GM12878 (cell line): Measurements from ENCODE around the gene TRIM56. TPM values are rescaled to one million over a fixed set of nuclear protein-coding genes. Genes with fewer than 3 reads are reported as not detected.

Source experiments
- ATAC-seq: fragments of 200-7000 bp; cut with Tn5 transposase; 3 replicates; pipeline ENCODE4 v1.9.1; 2020; ENCODE audit warnings: mild to moderate bottlenecking, moderate library complexity
- BruUV-seq: library from RNA; stranded (reverse); fragments of 400-500 nt; replicated peaks from 2 replicates; lab custom pipeline; 2021; lab: Mats Ljungman, UMichigan
- CTCF ChIA-PET: fragments of 300-600 bp; sonication (Branson Sonifier 250); formaldehyde crosslinking; extraction: SDS; loops from one replicate; lab custom pipeline; 2021; ENCODE audit warnings: inconsistent platforms; lab: Yijun Ruan, JAX
- POLR2A ChIA-PET: fragments of 350-600 bp; formaldehyde crosslinking; extraction: SDS; loops from one replicate; lab custom pipeline; 2021; ENCODE audit warnings: inconsistent platforms; lab: Charles Lee
- RAD21 ChIA-PET: fragments of 300-600 bp; sonication (Branson Sonifier 250); formaldehyde crosslinking; loops from one replicate; lab custom pipeline; 2023; ENCODE audit warnings: antibody characterized with exemption; ENCODE audit not compliant: unreplicated experiment; lab: Charles Lee
- SMC1A ChIA-PET: fragments of 300-600 bp; sonication (Branson Sonifier 250); formaldehyde crosslinking; loops from one replicate; lab custom pipeline; 2023; ENCODE audit not compliant: unreplicated experiment, uncharacterized antibody; lab: Charles Lee
- DNase-seq: peaks from one replicate; pipeline ENCODE4 v3.0.0-alpha.2; 2011; ENCODE audit warnings: low read depth, low spot score
- FAIRE-seq: peaks from 3 replicates; lab custom pipeline; 2011; peaks lifted over from hg19 to GRCh38; lab: Jason Lieb, UNC
- H2AFZ ChIP-seq: 2 replicates; pipeline ENCODE4 v1.6.0; 2011; ENCODE audit warnings: low read depth, low read length, control low read depth; ENCODE audit not compliant: control insufficient read depth
- H3K27ac ChIP-seq: 2 replicates; pipeline ENCODE4 v1.5.1; 2011; ENCODE audit warnings: control low read depth; ENCODE audit not compliant: control insufficient read depth, insufficient read depth
- H3K27me3 ChIP-seq, 2 experiments: replicated peaks in 1 of 2; 2 replicates each; pipeline versions ENCODE4 v1.6.0 to v1.6.1; 2011; ENCODE audit warnings: low read length in 1 of 2; ENCODE audit not compliant: control insufficient read depth in 2 of 2, insufficient read depth in 2 of 2
- H3K36me3 ChIP-seq, 2 experiments: 2 replicates each; pipeline ENCODE4 v1.5.1; 2011; ENCODE audit warnings: low read length in 1 of 2; ENCODE audit not compliant: control insufficient read depth in 2 of 2, insufficient read depth in 2 of 2
- H3K4me1 ChIP-seq: 2 replicates; pipeline ENCODE4 v1.6.1; 2011; ENCODE audit warnings: mild to moderate bottlenecking, low read length, moderate library complexity, mixed read lengths; ENCODE audit not compliant: control insufficient read depth, insufficient read depth
- H3K4me2 ChIP-seq: 2 replicates; pipeline ENCODE4 v1.6.0; 2011; ENCODE audit warnings: control low read depth; ENCODE audit not compliant: control insufficient read depth, insufficient read depth
- H3K4me3 ChIP-seq: fragments of 200-600 bp; sonication (generic); 2 replicates; pipeline ENCODE4 v1.5.1; 2016
- H3K79me2 ChIP-seq: 2 replicates; pipeline ENCODE4 v1.6.0; 2011; ENCODE audit warnings: low read length; ENCODE audit not compliant: control insufficient read depth, insufficient read depth
- H3K9ac ChIP-seq: 2 replicates; pipeline ENCODE4 v1.8.0; 2011; ENCODE audit warnings: low read length, control low read depth, mixed read lengths; ENCODE audit not compliant: control insufficient read depth, insufficient read depth
- H3K9me3 ChIP-seq: replicated peaks from 3 replicates; pipeline ENCODE4 v1.5.1; 2011; ENCODE audit warnings: mild to moderate bottlenecking, low read length; ENCODE audit not compliant: control insufficient read depth, insufficient read depth
- H4K20me1 ChIP-seq: 2 replicates; pipeline ENCODE4 v1.6.0; 2011; ENCODE audit not compliant: control insufficient read depth, insufficient read depth
- BRCA1 ChIP-seq: IDR thresholded peaks from 2 replicates; pipeline ENCODE4 v1.6.1; 2011; ENCODE audit warnings: low read depth, low read length, improper control_type of control experiment
- CHD1 ChIP-seq: IDR thresholded peaks from 2 replicates; pipeline ENCODE4 v1.6.1; 2012; ENCODE audit warnings: low read depth, low read length, improper control_type of control experiment
- CREM ChIP-seq: IDR thresholded peaks from 2 replicates; pipeline ENCODE4 v1.6.1; 2014; ENCODE audit warnings: antibody characterized with exemption, low read depth
- E4F1 ChIP-seq: fragments of 450-650 bp; IDR thresholded peaks from 2 replicates; pipeline ENCODE4 v1.6.1; 2018; ENCODE audit warnings: borderline replicate concordance, mild to moderate bottlenecking; ENCODE audit not compliant: partially characterized antibody
- IKZF1 ChIP-seq: fragments of 450-650 bp; conservative IDR thresholded peaks from 2 replicates; pipeline ENCODE4 v1.6.1; 2017; ENCODE audit warnings: antibody characterized with exemption, mild to moderate bottlenecking
- IRF4 ChIP-seq: IDR thresholded peaks from 2 replicates; pipeline ENCODE4 v1.6.1; 2011; ENCODE audit warnings: low read depth, low read length
- JUNB ChIP-seq: IDR thresholded peaks from 2 replicates; pipeline ENCODE4 v1.6.1; 2016; ENCODE audit warnings: antibody characterized with exemption, mild to moderate bottlenecking
- KDM1A ChIP-seq: fragments of 200-600 bp; sonication (generic); IDR thresholded peaks from 2 replicates; pipeline ENCODE4 v1.6.1; 2016; ENCODE audit warnings: borderline replicate concordance
- NR2F1 ChIP-seq: fragments of 450-650 bp; conservative IDR thresholded peaks from 2 replicates; pipeline ENCODE4 v1.6.1; 2017; ENCODE audit warnings: mild to moderate bottlenecking
- PAX5 ChIP-seq: IDR thresholded peaks from 2 replicates; pipeline ENCODE4 v1.6.1; 2011; ENCODE audit warnings: low read depth, low read length, borderline replicate concordance
- SMC3 ChIP-seq: IDR thresholded peaks from 2 replicates; pipeline ENCODE4 v1.6.1; 2011; ENCODE audit warnings: low read length, improper control_type of control experiment, borderline replicate concordance
- ZNF274 ChIP-seq: IDR thresholded peaks from one replicate; pipeline ENCODE4 v1.8.0; 2011; ENCODE audit not compliant: insufficient read length, insufficient read depth
- ZNF592 ChIP-seq: fragments of 450-650 bp; IDR thresholded peaks from 2 replicates; pipeline ENCODE4 v1.6.1; 2017; ENCODE audit warnings: mild to moderate bottlenecking, moderate library complexity
- WGBS: methylation state at CpG from one replicate; pipeline ENCODE4 v1.1.6; 2016; ENCODE audit warnings: low lambda C conversion rate; ENCODE audit not compliant: insufficient replicate concordance, insufficient coverage; ENCODE audit errors: missing lambda C conversion rate; 5-methylcytosine and 5-hydroxymethylcytosine counted together
- in situ Hi-C: fragments of 300-500 bp; cut with MboI; formaldehyde crosslinking; loops from 9 replicates; pipeline ENCODE4 v1.14.3; 2018; ENCODE audit warnings: mixed read lengths
- intact Hi-C: fragments of 100-400 bp; cut with micrococcal nuclease; formaldehyde crosslinking; loops from one replicate; pipeline ENCODE4 v1.14.2; 2022; ENCODE audit not compliant: unreplicated experiment
- polyA plus RNA-seq, 11 experiments: library from polyadenylated mRNA; depleted of rRNA in 4 of 11; unstranded in 6 of 11; stranded (reverse) in 5 of 11; fragments of >200 nt; fragmentation: Nextera tagmentation in 4 of 11; fragmentation: Illumina TruSeq in 1 of 11; extraction: Ambion mirVana in 4 of 11; extraction: Trizol in 1 of 11; gene quantifications; 1 replicate in 1 of 11; 2 replicates in 10 of 11; pipeline versions ENCODE4 v1.2.1 to v1.2.3, GENCODE V29; 2011 to 2016; ENCODE audit warnings: inconsistent platforms in 2 of 11, missing spikeins in 2 of 11, low read depth in 1 of 11
- total RNA-seq, 4 experiments: library from RNA; depleted of rRNA in 3 of 4; stranded (reverse); fragments of >200 nt in 3 of 4; fragmentation: Illumina TruSeq in 1 of 4; extraction: Trizol in 1 of 4; gene quantifications; 2 replicates each; pipeline versions ENCODE4 v1.2.1 to v1.2.3, GENCODE V29; 2013 to 2021

The TRIM56 gene
- total and polyA plus RNA-seq, 10 of the 15 experiments (the other 5 are each of a cell fraction or from before 2014, with no cell fraction given): 3.2 to 37.5 (median 11.8) TPM

GRCh38 chr7:101100858-101101847, 15.9 kb downstream of the TRIM56 start:
- in situ Hi-C loops: no loop called here
- no peak overlapping the region for H3K4me3 ChIP-seq
- TF ChIP-seq SMC3 (no peak), CREM (no peak), KDM1A (no peak), JUNB (no peak), ZNF592 (no peak), CHD1 (no peak), E4F1 (no peak), ZNF274 (no peak), NR2F1 (no peak), BRCA1 (no peak), IRF4 (no peak), PAX5 (no peak), IKZF1 (no peak)
- FAIRE-seq (no peak), ATAC-seq (no peak), DNase-seq (no peak)
- H3K9ac ChIP-seq: no peak overlapping the region
- SMC1A ChIA-PET: interaction anchor here (0.5 to 0.8 kb wide), 2 partner anchors 14 to 175 kb away, joined by 3 read pairs; no protein-coding TSS in a partner anchor
- intact Hi-C loops: no loop called here
- H3K9me3 ChIP-seq: no peaks in the 10 kb centered on the region
- CTCF ChIA-PET: interaction anchor here (0.6 to 0.9 kb wide), 2 partner anchors 10 to 161 kb away, joined by 3 read pairs; no protein-coding TSS in a partner anchor
- no peak overlapping the region for H3K27ac ChIP-seq
- RAD21 ChIA-PET: interaction anchor here (1.0 kb wide), 1 partner anchor 38 kb away, joined by 3 read pairs; no protein-coding TSS in a partner anchor
- H3K27me3 ChIP-seq: no peaks in the 10 kb centered on the region
- POLR2A ChIA-PET: interaction anchor here (0.6 to 0.7 kb wide), 5 partner anchors 15 to 1332 kb away, joined by 3 to 5 read pairs (median 4); no protein-coding TSS in a partner anchor
- no peaks in the 10 kb centered on the region for H4K20me1 ChIP-seq
- no TSS peak for BruUV-seq
- no peaks in the 10 kb centered on the region for H3K79me2 ChIP-seq
- no peak overlapping the region for H3K4me2 ChIP-seq
- no peak overlapping the region for H2AFZ ChIP-seq
- H3K4me1 ChIP-seq: no peaks in the 10 kb centered on the region
- no peaks in the 10 kb centered on the region for H3K36me3 ChIP-seq
- WGBS: 70% methylated on average over 18 of the region's 18 CpGs
